Measurements from ENCODE around the gene SDK2. TPM values are rescaled to one million over a fixed set of nuclear protein-coding genes. Genes with fewer than 3 reads are reported as not detected.

SDK2 gene
- total and polyA plus RNA-seq, 9 of the 15 experiments (the other 6 are each of a cell fraction or from before 2014, with no cell fraction given): 0.04 TPM; not detected in 8

DNA sequence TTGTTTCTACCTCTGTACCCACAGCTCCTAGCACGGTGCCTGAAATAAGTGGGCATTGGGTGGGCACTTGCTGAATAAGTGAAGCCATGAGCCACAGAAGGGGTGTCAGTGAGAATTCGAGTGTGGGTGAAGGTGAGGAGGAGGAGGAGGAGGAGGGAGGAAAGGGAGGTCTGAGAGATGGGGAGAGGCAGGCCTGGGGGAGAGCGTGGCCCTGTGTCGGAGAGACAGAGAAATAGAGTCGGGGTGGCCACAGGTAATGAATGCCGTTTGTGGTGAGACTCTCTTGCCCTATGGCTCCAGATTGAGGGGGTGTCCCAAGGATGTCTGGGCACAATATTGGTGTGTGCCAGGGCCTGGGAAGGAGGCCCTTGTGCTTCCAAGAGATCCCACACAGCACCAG is 49.2 kb downstream of the SDK2 start (continued):
- TF ChIP-seq ARID1B (IDR thresholded peaks at IDR 0.05) (no peak), SMARCB1 (IDR thresholded peaks at IDR 0.05; ENCODE audit: insufficient read length, low read depth) (no peak), HMG20A (CRISPR knock-in tag; conservative IDR thresholded peaks at IDR 0.05) (no peak), HSF4 (CRISPR knock-in tag; IDR thresholded peaks at IDR 0.05; ENCODE audit: borderline replicate concordance) (no peak)

DNA sequence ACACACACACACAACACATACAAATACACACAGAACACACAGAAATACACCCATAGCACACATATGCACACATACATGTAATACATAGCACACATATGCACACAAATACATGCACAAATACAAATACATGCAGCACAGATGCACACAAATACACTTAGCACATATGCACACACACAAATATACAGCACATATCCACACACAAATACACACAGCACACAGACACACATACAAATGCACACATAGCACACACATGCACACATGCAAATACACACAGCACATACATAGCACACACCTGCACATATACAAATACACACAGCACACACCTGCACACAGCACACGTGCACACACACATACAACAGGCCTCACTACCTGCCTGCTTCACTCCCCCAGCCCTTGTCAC is 49.6 kb downstream of the SDK2 start:
- DNase-seq (ENCODE audit: extremely low read depth in 1 of 4, low spot score in 3 of 4): no peak
- CTCF ChIA-PET (ENCODE audit: low intra/inter-chr PET ratio): no interaction called here
- FAIRE-seq: no peak
- H3K27ac ChIP-seq (ENCODE audit: extremely low read depth, low read depth, low read length): no peak overlapping the region
- in situ Hi-C loops (cut with MboI) (no loop called here), intact Hi-C loops (cut with micrococcal nuclease) (loop anchor here (10.0 kb wide), 1 partner anchor 110 kb away; no protein-coding TSS in a partner anchor)
- no peak for ATAC-seq
- no peaks in the 10 kb centered on the region for H3K9me1 ChIP-seq (ENCODE audit: control insufficient read depth, insufficient read depth, low read length)
- no peak overlapping the region for H3K4me2 ChIP-seq (ENCODE audit: insufficient read depth, low read length)
- no peak overlapping the region for H3K9ac ChIP-seq (ENCODE audit: insufficient read depth in 1 of 2, low read depth in 2 of 2, low read length in 2 of 2)
- peaks cover 15 to 64% of the 10 kb centered on the region in 2 experiments for H3K27me3 ChIP-seq (ENCODE audit: control insufficient read depth in 2 of 2, insufficient read depth in 2 of 2, low read length in 2 of 2)
- H4K20me1 ChIP-seq (replicated peaks; ENCODE audit: control insufficient read depth, insufficient read depth, low read length): peaks cover 8% of the 10 kb centered on the region
- H3K36me3 ChIP-seq (ENCODE audit: control insufficient read depth, insufficient read depth, low read length): no peaks in the 10 kb centered on the region
- 0% methylated on average over 1 of the region's 1 CpG for WGBS (ENCODE audit: insufficient coverage, low coverage, missing lambda C conversion rate)
- no peaks in the 10 kb centered on the region for H3K79me2 ChIP-seq (ENCODE audit: control insufficient read depth, insufficient read depth, low read length)
- no peaks in the 10 kb centered on the region for H3K9me3 ChIP-seq (replicated peaks; ENCODE audit: control insufficient read depth, insufficient read depth, low read depth, low read length)
- H3K4me1 ChIP-seq (replicated peaks in 1 of 2; ENCODE audit: control insufficient read depth in 2 of 2, insufficient read depth in 2 of 2, low read length in 2 of 2): 0 out of 5 replicates have a peak, but pooled peaks cover 0 to 2% of the 10 kb centered on the region in 2 experiments
- no peak overlapping the region for H3K4me3 ChIP-seq
- no peak overlapping the region for H2AFZ ChIP-seq (ENCODE audit: low read depth, low read length)
- BruUV-seq (replicated peaks): no TSS peak
- POLR2A ChIA-PET: no interaction called here
- no peak for TF ChIP-seq NCOA4 (IDR thresholded peaks at IDR 0.05; ENCODE audit: partially characterized antibody)
- TF ChIP-seq NR4A1 (CRISPR knock-in tag; IDR thresholded peaks at IDR 0.05): no peak
- no peak for TF ChIP-seq NR4A1 (tag; IDR thresholded peaks at IDR 0.05)
- TF ChIP-seq, protein P1, sequence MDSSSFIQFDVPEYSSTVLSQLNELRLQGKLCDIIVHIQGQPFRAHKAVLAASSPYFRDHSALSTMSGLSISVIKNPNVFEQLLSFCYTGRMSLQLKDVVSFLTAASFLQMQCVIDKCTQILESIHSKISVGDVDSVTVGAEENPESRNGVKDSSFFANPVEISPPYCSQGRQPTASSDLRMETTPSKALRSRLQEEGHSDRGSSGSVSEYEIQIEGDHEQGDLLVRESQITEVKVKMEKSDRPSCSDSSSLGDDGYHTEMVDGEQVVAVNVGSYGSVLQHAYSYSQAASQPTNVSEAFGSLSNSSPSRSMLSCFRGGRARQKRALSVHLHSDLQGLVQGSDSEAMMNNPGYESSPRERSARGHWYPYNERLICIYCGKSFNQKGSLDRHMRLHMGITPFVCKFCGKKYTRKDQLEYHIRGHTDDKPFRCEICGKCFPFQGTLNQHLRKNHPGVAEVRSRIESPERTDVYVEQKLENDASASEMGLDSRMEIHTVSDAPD (CRISPR knock-in tag; IDR thresholded peaks at IDR 0.05): no peak
- TF ChIP-seq, protein P2, sequence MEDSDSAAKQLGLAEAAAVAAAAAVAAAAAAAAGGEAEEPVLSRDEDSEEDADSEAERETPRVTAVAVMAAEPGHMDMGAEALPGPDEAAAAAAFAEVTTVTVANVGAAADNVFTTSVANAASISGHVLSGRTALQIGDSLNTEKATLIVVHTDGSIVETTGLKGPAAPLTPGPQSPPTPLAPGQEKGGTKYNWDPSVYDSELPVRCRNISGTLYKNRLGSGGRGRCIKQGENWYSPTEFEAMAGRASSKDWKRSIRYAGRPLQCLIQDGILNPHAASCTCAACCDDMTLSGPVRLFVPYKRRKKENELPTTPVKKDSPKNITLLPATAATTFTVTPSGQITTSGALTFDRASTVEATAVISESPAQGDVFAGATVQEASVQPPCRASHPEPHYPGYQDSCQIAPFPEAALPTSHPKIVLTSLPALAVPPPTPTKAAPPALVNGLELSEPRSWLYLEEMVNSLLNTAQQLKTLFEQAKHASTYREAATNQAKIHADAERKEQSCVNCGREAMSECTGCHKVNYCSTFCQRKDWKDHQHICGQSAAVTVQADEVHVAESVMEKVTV (CRISPR knock-in tag; IDR thresholded peaks at IDR 0.05): no peak
- TF ChIP-seq, protein P3, sequence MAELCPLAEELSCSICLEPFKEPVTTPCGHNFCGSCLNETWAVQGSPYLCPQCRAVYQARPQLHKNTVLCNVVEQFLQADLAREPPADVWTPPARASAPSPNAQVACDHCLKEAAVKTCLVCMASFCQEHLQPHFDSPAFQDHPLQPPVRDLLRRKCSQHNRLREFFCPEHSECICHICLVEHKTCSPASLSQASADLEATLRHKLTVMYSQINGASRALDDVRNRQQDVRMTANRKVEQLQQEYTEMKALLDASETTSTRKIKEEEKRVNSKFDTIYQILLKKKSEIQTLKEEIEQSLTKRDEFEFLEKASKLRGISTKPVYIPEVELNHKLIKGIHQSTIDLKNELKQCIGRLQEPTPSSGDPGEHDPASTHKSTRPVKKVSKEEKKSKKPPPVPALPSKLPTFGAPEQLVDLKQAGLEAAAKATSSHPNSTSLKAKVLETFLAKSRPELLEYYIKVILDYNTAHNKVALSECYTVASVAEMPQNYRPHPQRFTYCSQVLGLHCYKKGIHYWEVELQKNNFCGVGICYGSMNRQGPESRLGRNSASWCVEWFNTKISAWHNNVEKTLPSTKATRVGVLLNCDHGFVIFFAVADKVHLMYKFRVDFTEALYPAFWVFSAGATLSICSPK (IDR thresholded peaks at IDR 0.05; ENCODE audit: borderline replicate concordance): no peak
- no peak for TF ChIP-seq SPI1 (IDR thresholded peaks at IDR 0.05; ENCODE audit: borderline replicate concordance, low read depth, low read length)
- TF ChIP-seq TAF9B (IDR thresholded peaks at IDR 0.05; ENCODE audit: partially characterized antibody): no peak
- TF ChIP-seq RFX7 (CRISPR knock-in tag; IDR thresholded peaks at IDR 0.05): no peak
- TF ChIP-seq NR2C2 (CRISPR knock-in tag; IDR thresholded peaks at IDR 0.05): no peak
- no peak for TF ChIP-seq NR2C2 (tag; IDR thresholded peaks at IDR 0.05)
- TF ChIP-seq, protein P4, sequence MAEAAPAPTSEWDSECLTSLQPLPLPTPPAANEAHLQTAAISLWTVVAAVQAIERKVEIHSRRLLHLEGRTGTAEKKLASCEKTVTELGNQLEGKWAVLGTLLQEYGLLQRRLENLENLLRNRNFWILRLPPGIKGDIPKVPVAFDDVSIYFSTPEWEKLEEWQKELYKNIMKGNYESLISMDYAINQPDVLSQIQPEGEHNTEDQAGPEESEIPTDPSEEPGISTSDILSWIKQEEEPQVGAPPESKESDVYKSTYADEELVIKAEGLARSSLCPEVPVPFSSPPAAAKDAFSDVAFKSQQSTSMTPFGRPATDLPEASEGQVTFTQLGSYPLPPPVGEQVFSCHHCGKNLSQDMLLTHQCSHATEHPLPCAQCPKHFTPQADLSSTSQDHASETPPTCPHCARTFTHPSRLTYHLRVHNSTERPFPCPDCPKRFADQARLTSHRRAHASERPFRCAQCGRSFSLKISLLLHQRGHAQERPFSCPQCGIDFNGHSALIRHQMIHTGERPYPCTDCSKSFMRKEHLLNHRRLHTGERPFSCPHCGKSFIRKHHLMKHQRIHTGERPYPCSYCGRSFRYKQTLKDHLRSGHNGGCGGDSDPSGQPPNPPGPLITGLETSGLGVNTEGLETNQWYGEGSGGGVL (CRISPR knock-in tag; IDR thresholded peaks at IDR 0.05): no peak

Data from K562 (cell line).